Erythroblast (primary cell): ENCODE results near the gene GPR137.

Experiments used
- GATA1 ChIP-seq: IDR thresholded peaks from 2 replicates; pipeline ENCODE4 v1.6.1; 2011; ENCODE audit warnings: low read depth, mild to moderate bottlenecking, control low read depth, low read length, moderate library complexity
- POLR2A ChIP-seq: IDR thresholded peaks from 2 replicates; pipeline ENCODE4 v1.6.1; 2011; ENCODE audit warnings: mild to moderate bottlenecking, low read length

DNA sequence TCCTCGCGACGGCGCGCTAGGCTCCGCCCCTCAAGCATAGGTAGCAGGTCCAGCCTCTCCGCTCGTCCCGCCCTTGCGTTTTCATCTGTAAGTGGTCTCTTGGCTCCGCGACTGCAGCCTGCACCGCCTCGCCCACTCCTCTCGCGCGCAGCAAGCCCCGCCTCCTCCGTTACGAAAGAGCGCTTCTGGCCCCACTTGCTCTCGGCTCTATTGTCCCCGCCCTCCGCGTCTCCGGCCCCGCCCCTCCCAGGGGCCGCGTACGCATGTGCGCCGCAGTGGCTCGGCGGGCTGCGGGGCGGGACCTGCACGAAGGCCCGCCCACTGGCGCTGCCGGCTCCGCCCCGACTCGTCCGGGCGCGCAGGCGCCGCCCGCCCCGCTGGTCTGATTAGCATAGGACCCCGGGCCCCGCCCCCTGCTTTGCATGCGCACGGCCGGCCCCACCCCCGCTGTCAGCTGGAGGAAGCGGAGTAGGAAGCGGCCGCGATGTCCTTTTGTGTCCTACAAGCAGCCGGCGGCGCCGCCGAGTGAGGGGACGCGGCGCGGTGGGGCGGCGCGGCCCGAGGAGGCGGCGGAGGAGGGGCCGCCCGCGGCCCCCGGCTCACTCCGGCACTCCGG, 19.5 kb downstream of the GPR137 start, which contains the start of gene ESRRA:
- TF ChIP-seq POLR2A (no peak), GATA1 (no peak)
